Hematopoietic multipotent progenitor cell (in vitro differentiated cells): ENCODE results near the gene TMEM198. TPM values are rescaled to one million over a fixed set of nuclear protein-coding genes. Genes with fewer than 3 reads are reported as not detected.

ENCODE experiments used
- DNase-seq, 3 donors: peaks; one replicate each; pipeline ENCODE4 v3.0.0-alpha.2; 2011 to 2015; ENCODE audit warnings: low read depth in 2 of 3, low spot score in 2 of 3
- total RNA-seq: library from RNA; depleted of rRNA; stranded (reverse); fragments of >200 nt; gene quantifications from one replicate; pipeline ENCODE4 v1.2.3, GENCODE V29; 2012

The TMEM198 gene
- total RNA-seq, 1 donor = 0.54 TPM

GRCh38 chr2:219524817-219525216 lies 19.0 kb upstream of the TMEM198 start:
- DNase-seq = no peak

- no peak for DNase-seq
These were observed 18.1 kb upstream of the TMEM198 start for GRCh38 chr2:219525533-219526232.

GRCh38 chr2:219526320-219527075 lies 17.3 kb upstream of the TMEM198 start:
- no peak for DNase-seq

GRCh38 chr2:219527076-219527394 lies 16.8 kb upstream of the TMEM198 start:
- no peak for DNase-seq

- DNase-seq = no peak
These were observed 16.4 kb upstream of the TMEM198 start for GRCh38 chr2:219527472-219527871.

- DNase-seq = peak; percentile 76 to 89 (median 83)
These were observed 13.5 kb upstream of the TMEM198 start for GRCh38 chr2:219530048-219530963.

- no peak for DNase-seq
These were observed 12.0 kb upstream of the TMEM198 start for GRCh38 chr2:219531639-219532377.

GRCh38 chr2:219532378-219532649 lies 11.5 kb upstream of the TMEM198 start:
- no peak for DNase-seq

- no peak for DNase-seq
These were observed 9.7 kb upstream of the TMEM198 start for GRCh38 chr2:219533930-219534661.

GRCh38 chr2:219536425-219536824 lies 7.4 kb upstream of the TMEM198 start:
- DNase-seq = no peak

GRCh38 chr2:219536967-219537366 lies 6.9 kb upstream of the TMEM198 start:
- no peak for DNase-seq

- no peak for DNase-seq
These were observed 6.0 kb upstream of the TMEM198 start for GRCh38 chr2:219537657-219538488.

GRCh38 chr2:219538504-219538951 lies 5.3 kb upstream of the TMEM198 start:
- DNase-seq = no peak

- no peak for DNase-seq
These were observed 4.7 kb upstream of the TMEM198 start for GRCh38 chr2:219538956-219539788.

GRCh38 chr2:219539926-219540678 lies 3.7 kb upstream of the TMEM198 start:
- DNase-seq = no peak

GRCh38 chr2:219540784-219541504 lies 2.9 kb upstream of the TMEM198 start:
- DNase-seq = no peak

- DNase-seq = peak; percentile 79 to 86 (median 80)
These were observed 2.1 kb upstream of the TMEM198 start for GRCh38 chr2:219541611-219542180.
